Osteocyte (in vitro differentiated cells): ENCODE data around the gene SKAP1. TPM values are rescaled to one million over a fixed set of nuclear protein-coding genes. Genes with fewer than 3 reads are reported as not detected.
A peak's percentile ranks its signal among the peaks of the same experiment; 100 is the strongest.

ENCODE experiments used
- DNase-seq: peaks from one replicate; pipeline ENCODE4 v3.0.0; 2021; ENCODE audit warnings: mixed read lengths; ENCODE audit not compliant: unreplicated experiment; ENCODE audit errors: extremely low spot score
- H3K27ac Mint-ChIP-seq: one replicate; pipeline ENCODE4 v1.8.0; 2021; ENCODE audit warnings: mild to moderate bottlenecking, mixed read lengths; ENCODE audit not compliant: unreplicated experiment
- H3K27me3 Mint-ChIP-seq: one replicate; pipeline ENCODE4 v1.8.0; 2021; ENCODE audit warnings: mixed read lengths; ENCODE audit not compliant: unreplicated experiment
- H3K36me3 Mint-ChIP-seq: one replicate; pipeline ENCODE4 v1.8.0; 2021; ENCODE audit warnings: mixed read lengths; ENCODE audit not compliant: unreplicated experiment
- H3K4me1 Mint-ChIP-seq: one replicate; pipeline ENCODE4 v1.8.0; 2021; ENCODE audit warnings: mixed read lengths; ENCODE audit not compliant: unreplicated experiment
- H3K4me3 Mint-ChIP-seq: one replicate; pipeline ENCODE4 v1.8.0; 2021; ENCODE audit warnings: mild to moderate bottlenecking, moderate library complexity, mixed read lengths; ENCODE audit not compliant: unreplicated experiment
- H3K9me3 Mint-ChIP-seq: one replicate; pipeline ENCODE4 v1.8.0; 2021; ENCODE audit warnings: mixed read lengths; ENCODE audit not compliant: unreplicated experiment
- CTCF ChIP-seq: fragments of 200-600 bp; sonication (generic); IDR thresholded peaks from 2 replicates; pipeline ENCODE4 v1.5.0; 2021; ENCODE audit warnings: antibody characterized with exemption, mild to moderate bottlenecking, moderate library complexity
- total RNA-seq: library from RNA; stranded (reverse); gene quantifications from 2 replicates; pipeline ENCODE4 v1.2.1, GENCODE V29; 2021

Gene SKAP1
- total RNA-seq, 1 donor from 2014 or later = not detected

- Mint-ChIP-seq H3K36me3 (peaks cover 5% of the 10 kb centered on the region), H3K4me1 (peaks cover 21% of the 10 kb centered on the region), H3K9me3 (no peaks in the 10 kb centered on the region), H3K4me3 (no peak overlapping the region), H3K27me3 (no peaks in the 10 kb centered on the region), H3K27ac (no peak overlapping the region)
- no peak for DNase-seq
- TF ChIP-seq CTCF = no peak
Measured at GRCh38 chr17:48110761-48111160, 319.3 kb downstream of the SKAP1 start.

- TF ChIP-seq CTCF = no peak
- Mint-ChIP-seq H3K4me3 (peak within 1 kb of the TSS; percentile 96), H3K4me1 (peaks cover 22% of the 10 kb centered on the region), H3K27ac (peak within 1 kb of the TSS; percentile 88), H3K9me3 (no peaks in the 10 kb centered on the region), H3K27me3 (no peaks in the 10 kb centered on the region), H3K36me3 (peaks cover 3% of the 10 kb centered on the region)
- peak; percentile 94 for DNase-seq
Measured at GRCh38 chr17:48107137-48108055, 322.6 kb downstream of the SKAP1 start, which contains the start of gene SNX11. Gene SNX11 (plus strand): TSS chr17:48107766. CDS start chr17:48112044, 4,278 bp downstream.

- Mint-ChIP-seq H3K27me3 (no peaks in the 10 kb centered on the region), H3K4me1 (peaks cover 25% of the 10 kb centered on the region)
Measured at GRCh38 chr17:48106802-48107136, 323.2 kb downstream of the SKAP1 start.

GRCh38 chr17:48104440-48104839 is 325.6 kb downstream of the SKAP1 start:
- no peaks in the 10 kb centered on the region for H3K9me3 Mint-ChIP-seq
- no peak for TF ChIP-seq CTCF
- H3K4me3 Mint-ChIP-seq = no peak overlapping the region
- no peaks in the 10 kb centered on the region for H3K36me3 Mint-ChIP-seq
- H3K27me3 Mint-ChIP-seq = no peaks in the 10 kb centered on the region
- peaks cover 35% of the 10 kb centered on the region for H3K4me1 Mint-ChIP-seq
- peak overlapping the region; percentile 9 for H3K27ac Mint-ChIP-seq
- DNase-seq = no peak

More at GRCh38 chr17:48106802-48107136, 323.2 kb downstream of the SKAP1 start:
- H3K36me3 Mint-ChIP-seq = peaks cover 3% of the 10 kb centered on the region
- peak overlapping the region; percentile 96 for H3K4me3 Mint-ChIP-seq
- no peak for TF ChIP-seq CTCF
- H3K27ac Mint-ChIP-seq = peak overlapping the region; percentile 88
- H3K9me3 Mint-ChIP-seq = no peaks in the 10 kb centered on the region
- DNase-seq = no peak
